ENCODE data around the gene NFATC1.
A peak's percentile ranks its signal among the peaks of the same experiment; 100 is the strongest.

Gene NFATC1

DNA sequence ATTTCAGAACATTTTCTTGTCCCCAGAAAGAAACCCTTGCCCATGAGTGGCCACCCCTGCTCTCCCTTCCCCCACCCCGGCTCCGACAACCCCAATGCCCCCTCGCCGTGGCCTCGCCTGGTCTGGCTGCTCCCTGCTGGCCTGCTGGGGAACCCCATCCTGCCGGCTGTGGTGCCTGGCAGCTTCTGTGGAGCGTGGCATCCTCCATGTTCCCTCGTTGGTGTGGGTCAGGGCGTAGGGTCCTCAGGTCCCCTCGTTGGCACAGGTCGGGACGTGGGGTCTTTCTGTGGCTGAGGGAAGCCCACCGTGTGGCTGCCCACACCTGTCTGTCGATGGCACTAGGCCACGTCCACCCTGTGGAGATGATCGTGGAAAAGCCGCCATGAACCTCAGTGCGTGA, 61.9 kb downstream of the NFATC1 start:
- no peak overlapping the region for H3K4me2 ChIP-seq (ENCODE audit: low read length)
- H4K20me1 ChIP-seq (ENCODE audit: insufficient read depth, low read length), result no peaks in the 10 kb centered on the region
- H3K36me3 ChIP-seq (ENCODE audit: insufficient read depth, low read length), result peaks cover 86% of the 10 kb centered on the region
- TF ChIP-seq EZH2 (IDR thresholded peaks at IDR 0.05; ENCODE audit: borderline replicate concordance, low read length), result no peak
- TF ChIP-seq, protein P1, sequence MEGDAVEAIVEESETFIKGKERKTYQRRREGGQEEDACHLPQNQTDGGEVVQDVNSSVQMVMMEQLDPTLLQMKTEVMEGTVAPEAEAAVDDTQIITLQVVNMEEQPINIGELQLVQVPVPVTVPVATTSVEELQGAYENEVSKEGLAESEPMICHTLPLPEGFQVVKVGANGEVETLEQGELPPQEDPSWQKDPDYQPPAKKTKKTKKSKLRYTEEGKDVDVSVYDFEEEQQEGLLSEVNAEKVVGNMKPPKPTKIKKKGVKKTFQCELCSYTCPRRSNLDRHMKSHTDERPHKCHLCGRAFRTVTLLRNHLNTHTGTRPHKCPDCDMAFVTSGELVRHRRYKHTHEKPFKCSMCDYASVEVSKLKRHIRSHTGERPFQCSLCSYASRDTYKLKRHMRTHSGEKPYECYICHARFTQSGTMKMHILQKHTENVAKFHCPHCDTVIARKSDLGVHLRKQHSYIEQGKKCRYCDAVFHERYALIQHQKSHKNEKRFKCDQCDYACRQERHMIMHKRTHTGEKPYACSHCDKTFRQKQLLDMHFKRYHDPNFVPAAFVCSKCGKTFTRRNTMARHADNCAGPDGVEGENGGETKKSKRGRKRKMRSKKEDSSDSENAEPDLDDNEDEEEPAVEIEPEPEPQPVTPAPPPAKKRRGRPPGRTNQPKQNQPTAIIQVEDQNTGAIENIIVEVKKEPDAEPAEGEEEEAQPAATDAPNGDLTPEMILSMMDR (IDR thresholded peaks at IDR 0.05; ENCODE audit: low read length), result no peak
- no peak overlapping the region for H3K9ac ChIP-seq (ENCODE audit: low read length)
- no peaks in the 10 kb centered on the region for H3K9me2 ChIP-seq (ENCODE audit: low read depth, low read length)
- no peaks in the 10 kb centered on the region for H3K27me3 ChIP-seq (ENCODE audit: insufficient read depth, low read length)
- H3K9me3 ChIP-seq (ENCODE audit: low read length), result no peaks in the 10 kb centered on the region
- H3F3A ChIP-seq (ENCODE audit: insufficient read depth, low read length), result 0 out of 2 replicates have a peak, but pooled peaks cover 3% of the 10 kb centered on the region
- H2AFZ ChIP-seq (ENCODE audit: low read length), result no peak overlapping the region
- no peaks in the 10 kb centered on the region for H3K79me2 ChIP-seq (ENCODE audit: insufficient read depth, low read length)
- peak overlapping the region; percentile 11 for H3K27ac ChIP-seq (ENCODE audit: low read depth, low read length, poor library complexity, severe bottlenecking)
- H3K4me3 ChIP-seq (ENCODE audit: low read depth, low read length, poor library complexity, severe bottlenecking), result no peak overlapping the region
- peaks cover 57% of the 10 kb centered on the region for H3K4me1 ChIP-seq (ENCODE audit: insufficient read depth, low read length, severe bottlenecking)

DNA sequence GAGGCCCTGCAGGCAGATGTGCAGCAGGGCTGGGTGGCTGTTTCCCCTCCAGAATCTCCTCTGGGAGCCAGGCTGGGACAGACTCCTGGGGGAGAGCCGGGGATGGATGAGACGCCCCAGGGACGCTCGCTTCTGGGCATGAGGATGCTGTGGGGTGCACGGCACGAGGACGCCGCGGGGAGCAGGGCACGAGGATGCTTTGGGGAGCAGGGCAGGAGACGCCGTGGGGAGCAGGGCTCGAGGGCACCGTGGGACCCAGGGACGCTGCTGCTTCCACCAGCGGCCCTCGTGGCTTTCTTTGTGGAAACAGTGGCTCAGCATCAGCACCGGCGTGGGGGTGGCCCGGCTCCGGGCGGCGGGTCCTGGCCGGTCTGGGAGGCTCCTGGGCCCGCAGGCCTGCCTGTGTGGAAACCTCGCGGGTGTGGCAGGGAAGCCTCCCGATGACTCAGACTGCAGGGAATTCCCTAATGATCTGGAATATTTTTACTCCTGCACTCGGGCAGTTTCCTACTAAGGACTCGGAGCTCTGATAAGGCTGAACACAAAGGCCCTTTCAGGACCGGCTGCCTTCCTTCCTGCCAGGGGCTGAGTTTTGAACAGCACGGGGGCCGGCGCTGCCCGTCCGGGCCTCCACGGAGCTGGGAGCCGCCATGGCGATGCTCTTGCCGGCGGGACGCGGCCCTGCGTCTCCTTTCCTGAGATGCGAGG, 62.6 kb downstream of the NFATC1 start:
- H3K36me3 ChIP-seq (ENCODE audit: insufficient read depth, low read length), result peaks cover 86% of the 10 kb centered on the region
- H3K79me2 ChIP-seq (ENCODE audit: insufficient read depth, low read length), result no peaks in the 10 kb centered on the region
- no peak overlapping the region for H3K4me3 ChIP-seq (ENCODE audit: low read depth, low read length, poor library complexity, severe bottlenecking)
- no peaks in the 10 kb centered on the region for H3K27me3 ChIP-seq (ENCODE audit: insufficient read depth, low read length)
- no peak overlapping the region for H3K4me2 ChIP-seq (ENCODE audit: low read length)
- H3K4me1 ChIP-seq (ENCODE audit: insufficient read depth, low read length, severe bottlenecking), result peaks cover 57% of the 10 kb centered on the region
- H3K9ac ChIP-seq (ENCODE audit: low read length), result no peak overlapping the region
- H3K9me2 ChIP-seq (ENCODE audit: low read depth, low read length), result no peaks in the 10 kb centered on the region
- H3K27ac ChIP-seq (ENCODE audit: low read depth, low read length, poor library complexity, severe bottlenecking), result peak overlapping the region; percentile 99
- 0 out of 2 replicates have a peak, but pooled peaks cover 3% of the 10 kb centered on the region for H3F3A ChIP-seq (ENCODE audit: insufficient read depth, low read length)
- no peak overlapping the region for H2AFZ ChIP-seq (ENCODE audit: low read length)
- H3K9me3 ChIP-seq (ENCODE audit: low read length), result no peaks in the 10 kb centered on the region
- TF ChIP-seq, protein P1 (IDR thresholded peaks at IDR 0.05; ENCODE audit: low read length), result no peak
- no peak for TF ChIP-seq EZH2 (IDR thresholded peaks at IDR 0.05; ENCODE audit: borderline replicate concordance, low read length)
- H4K20me1 ChIP-seq (ENCODE audit: insufficient read depth, low read length), result no peaks in the 10 kb centered on the region

DNA sequence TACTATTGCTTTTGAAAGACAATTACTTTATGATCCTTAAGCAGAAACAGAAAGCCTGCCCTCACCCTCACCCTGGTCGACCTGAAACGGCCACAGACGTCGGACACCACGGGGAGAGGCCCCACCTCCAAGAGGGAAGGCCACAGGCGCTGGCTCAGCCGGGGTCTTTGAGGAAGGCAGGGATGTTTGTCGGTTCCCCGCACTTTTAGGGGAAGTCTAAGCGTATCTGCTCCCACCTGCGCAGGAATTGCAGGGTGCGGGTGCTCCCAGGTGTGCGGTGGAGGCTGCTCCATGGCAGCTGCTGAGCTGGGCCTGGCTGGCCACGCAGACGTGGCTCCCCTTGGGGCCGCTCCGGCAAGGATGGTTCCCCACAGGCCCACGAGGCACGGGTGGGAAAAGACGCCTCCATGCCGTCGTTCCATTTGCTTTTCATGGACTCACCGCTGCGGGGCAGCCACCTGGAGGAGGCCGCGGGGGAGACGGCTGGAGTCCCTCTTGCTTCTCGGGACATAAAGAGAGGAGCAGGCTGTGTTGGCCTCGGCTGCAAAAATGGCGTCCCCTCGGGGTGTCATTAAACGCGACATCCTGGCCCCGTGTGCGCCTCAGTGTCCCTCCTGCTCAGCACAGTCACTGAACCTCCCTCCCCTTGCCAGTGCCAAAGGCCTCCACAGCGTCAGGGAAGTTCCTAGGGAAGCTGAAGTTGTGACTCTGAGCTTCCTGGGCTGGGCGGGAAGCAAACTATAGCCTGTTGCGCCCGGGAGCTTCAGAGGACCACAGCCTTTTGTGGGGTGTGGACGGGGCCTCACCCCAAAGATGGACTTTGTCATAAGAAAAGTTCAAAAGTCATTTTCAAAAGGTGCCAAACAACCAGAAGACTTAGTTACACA, 63.4 kb downstream of the NFATC1 start:
- peak overlapping the region; percentile 99 for H3K27ac ChIP-seq (ENCODE audit: low read depth, low read length, poor library complexity, severe bottlenecking)
- peaks cover 84% of the 10 kb centered on the region for H3K36me3 ChIP-seq (ENCODE audit: insufficient read depth, low read length)
- H3K27me3 ChIP-seq (ENCODE audit: insufficient read depth, low read length), result no peaks in the 10 kb centered on the region
- H3K79me2 ChIP-seq (ENCODE audit: insufficient read depth, low read length), result no peaks in the 10 kb centered on the region
- no peak overlapping the region for H3K4me3 ChIP-seq (ENCODE audit: low read depth, low read length, poor library complexity, severe bottlenecking)
- no peaks in the 10 kb centered on the region for H3K9me3 ChIP-seq (ENCODE audit: low read length)
- H2AFZ ChIP-seq (ENCODE audit: low read length), result no peak overlapping the region
- H3K9ac ChIP-seq (ENCODE audit: low read length), result peak overlapping the region; percentile 81
- TF ChIP-seq, protein P1 (IDR thresholded peaks at IDR 0.05; ENCODE audit: low read length), result no peak
- no peak for TF ChIP-seq EZH2 (IDR thresholded peaks at IDR 0.05; ENCODE audit: borderline replicate concordance, low read length)
- no peaks in the 10 kb centered on the region for H4K20me1 ChIP-seq (ENCODE audit: insufficient read depth, low read length)
- H3K9me2 ChIP-seq (ENCODE audit: low read depth, low read length), result no peaks in the 10 kb centered on the region
- H3K4me1 ChIP-seq (ENCODE audit: insufficient read depth, low read length, severe bottlenecking), result peaks cover 57% of the 10 kb centered on the region
- 0 out of 2 replicates have a peak, but pooled peaks cover 3% of the 10 kb centered on the region for H3F3A ChIP-seq (ENCODE audit: insufficient read depth, low read length)
- peak overlapping the region; percentile 61; the same call in 1 of the 2 replicates for H3K4me2 ChIP-seq (ENCODE audit: low read length)
